CD4-positive, alpha-beta T cell treated with Interleukin-2 at 100 ng/mL for 4 hours (primary cell): ENCODE results near the gene TOM1.
"Not testable (repeated sequence)": the region's sequence is repeated elsewhere in the genome, so short reads cannot be mapped to it uniquely, and the experiment has no call there.

ENCODE experiments used
- DNase-seq: peaks from one replicate; pipeline ENCODE4 v3.0.0-alpha.2; 2020; ENCODE audit warnings: low spot score

TOM1 gene

DNA sequence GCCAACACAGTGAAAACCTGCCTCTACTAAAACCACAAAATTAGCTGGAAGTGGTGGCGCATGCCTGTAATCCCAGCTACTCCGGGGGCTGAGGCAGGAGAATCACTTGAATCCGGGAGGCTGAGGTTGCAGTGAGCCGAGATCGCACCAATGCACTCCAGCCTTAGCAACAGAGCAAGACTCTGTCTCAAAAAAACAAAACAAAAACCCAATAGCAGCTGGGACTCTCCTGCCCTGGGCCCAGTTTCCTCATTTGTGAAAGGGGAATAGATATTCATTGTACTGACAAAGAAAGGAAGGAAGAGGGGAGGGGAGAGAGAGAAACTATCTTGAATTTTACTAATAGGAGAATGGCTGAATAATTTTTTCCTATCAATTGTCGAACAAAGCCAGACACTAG is 96.9 kb downstream of the TOM1 start:
- not testable (repeated sequence) for DNase-seq

DNA sequence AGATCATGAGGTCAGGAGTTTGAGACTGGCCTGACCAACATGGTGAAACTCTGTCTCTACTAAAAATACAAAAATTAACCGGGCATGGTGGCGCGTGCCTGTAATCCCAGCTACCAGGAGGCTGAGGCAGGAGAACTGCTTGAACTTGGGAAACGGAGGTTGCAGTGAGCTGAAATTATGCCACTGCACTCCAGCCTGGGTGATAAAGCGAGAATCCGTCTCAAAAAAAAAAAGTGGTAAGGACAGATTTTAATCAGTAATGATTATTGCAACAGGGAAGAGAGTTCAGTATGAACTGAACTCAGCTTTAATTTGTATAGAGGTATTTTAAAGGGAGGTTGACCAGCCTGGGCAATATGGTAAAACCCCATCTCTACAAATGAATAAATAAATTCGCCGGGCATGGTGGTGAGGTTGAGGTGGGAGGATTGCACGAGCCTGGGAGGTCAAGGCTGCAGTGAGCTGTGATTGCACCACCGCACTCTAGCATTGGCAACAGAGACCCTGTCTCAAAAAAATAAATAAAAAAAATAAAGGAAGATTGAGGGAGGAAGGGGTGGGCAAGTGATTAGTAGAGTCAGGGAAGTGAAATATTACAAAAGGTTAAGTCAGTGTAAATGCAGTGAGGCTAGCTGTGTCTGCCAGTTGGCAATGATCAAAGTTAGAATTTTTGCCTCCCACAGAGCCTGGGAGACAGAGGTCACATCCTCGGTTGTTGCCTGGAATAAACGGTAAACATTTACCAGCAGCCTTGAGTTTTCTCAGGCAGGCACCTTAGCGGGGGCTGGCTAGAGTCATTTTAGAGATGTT is 97.6 kb downstream of the TOM1 start:
- DNase-seq: no peak
